A172 (cell line): ENCODE measurements around the gene ACER1. TPM values are rescaled to one million over a fixed set of nuclear protein-coding genes. Genes with fewer than 3 reads are reported as not detected.
"Not testable (repeated sequence)": the region's sequence is repeated elsewhere in the genome, so short reads cannot be mapped to it uniquely, and the experiment has no call there.

Experiments
- DNase-seq: peaks from one replicate; pipeline ENCODE4 v3.0.0-alpha.2; 2015; ENCODE audit warnings: low spot score
- total RNA-seq: library from RNA; depleted of rRNA; stranded (reverse); fragments of >200 nt; shearing (Covaris generic); gene quantifications from 2 replicates; pipeline ENCODE4 v1.2.3, GENCODE V29; 2014

The ACER1 gene
- total RNA-seq, 1 experiment from 2014 or later: not detected

- DNase-seq: no peak
Measured at GRCh38 chr19:6288737-6289136, 44.7 kb downstream of the ACER1 start.

- no peak for DNase-seq
Measured at GRCh38 chr19:6287269-6287885, 46.0 kb downstream of the ACER1 start.

- DNase-seq: peak; percentile 14
Measured at GRCh38 chr19:6286676-6287075, 46.7 kb downstream of the ACER1 start.

- not testable (repeated sequence) for DNase-seq
Measured at GRCh38 chr19:6282393-6282792, 51.0 kb downstream of the ACER1 start.

- DNase-seq: peak; percentile 88
Measured at GRCh38 chr19:6279931-6280591, 53.4 kb downstream of the ACER1 start, which contains the start of gene MLLT1. Gene MLLT1, minus strand, starts transcription at chr19:6279975. Its CDS starts 191 bp downstream, at chr19:6279784.

GRCh38 chr19:6279620-6279930 lies 53.8 kb downstream of the ACER1 start:
- no peak for DNase-seq

GRCh38 chr19:6278740-6279619 lies 54.4 kb downstream of the ACER1 start:
- DNase-seq: no peak

GRCh38 chr19:6278051-6278450 lies 55.4 kb downstream of the ACER1 start:
- DNase-seq: no peak

GRCh38 chr19:6276447-6276846 lies 57.0 kb downstream of the ACER1 start:
- no peak for DNase-seq

- no peak for DNase-seq
Measured at GRCh38 chr19:6275170-6275744, 58.2 kb downstream of the ACER1 start.

- no peak for DNase-seq
Measured at GRCh38 chr19:6274756-6275155, 58.7 kb downstream of the ACER1 start.

GRCh38 chr19:6273701-6274601 lies 59.5 kb downstream of the ACER1 start:
- DNase-seq: peak; percentile 91

- DNase-seq: no peak
Measured at GRCh38 chr19:6272913-6273600, 60.4 kb downstream of the ACER1 start.

- no peak for DNase-seq
Measured at GRCh38 chr19:6272411-6272791, 61.0 kb downstream of the ACER1 start.

- DNase-seq: no peak
Measured at GRCh38 chr19:6271721-6272410, 61.5 kb downstream of the ACER1 start.

GRCh38 chr19:6271251-6271650 lies 62.2 kb downstream of the ACER1 start:
- DNase-seq: no peak

- no peak for DNase-seq
Measured at GRCh38 chr19:6270822-6271221, 62.6 kb downstream of the ACER1 start.

- DNase-seq: no peak
Measured at GRCh38 chr19:6270076-6270745, 63.2 kb downstream of the ACER1 start.

GRCh38 chr19:6269101-6269886 lies 64.1 kb downstream of the ACER1 start:
- no peak for DNase-seq
